GM12873 (cell line): ENCODE data around the gene FERD3L.

Experiments used
- TF ChIP-seq, protein P1 (sequence below): IDR thresholded peaks from 2 replicates; pipeline ENCODE4 v1.5.1; 2012; ENCODE audit warnings: low read depth, mild to moderate bottlenecking, moderate library complexity, low read length, control low read depth; ENCODE audit not compliant: insufficient read depth; ENCODE audit errors: missing control alignments

Gene FERD3L, protein sequence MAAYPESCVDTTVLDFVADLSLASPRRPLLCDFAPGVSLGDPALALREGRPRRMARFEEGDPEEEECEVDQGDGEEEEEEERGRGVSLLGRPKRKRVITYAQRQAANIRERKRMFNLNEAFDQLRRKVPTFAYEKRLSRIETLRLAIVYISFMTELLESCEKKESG

DNA sequence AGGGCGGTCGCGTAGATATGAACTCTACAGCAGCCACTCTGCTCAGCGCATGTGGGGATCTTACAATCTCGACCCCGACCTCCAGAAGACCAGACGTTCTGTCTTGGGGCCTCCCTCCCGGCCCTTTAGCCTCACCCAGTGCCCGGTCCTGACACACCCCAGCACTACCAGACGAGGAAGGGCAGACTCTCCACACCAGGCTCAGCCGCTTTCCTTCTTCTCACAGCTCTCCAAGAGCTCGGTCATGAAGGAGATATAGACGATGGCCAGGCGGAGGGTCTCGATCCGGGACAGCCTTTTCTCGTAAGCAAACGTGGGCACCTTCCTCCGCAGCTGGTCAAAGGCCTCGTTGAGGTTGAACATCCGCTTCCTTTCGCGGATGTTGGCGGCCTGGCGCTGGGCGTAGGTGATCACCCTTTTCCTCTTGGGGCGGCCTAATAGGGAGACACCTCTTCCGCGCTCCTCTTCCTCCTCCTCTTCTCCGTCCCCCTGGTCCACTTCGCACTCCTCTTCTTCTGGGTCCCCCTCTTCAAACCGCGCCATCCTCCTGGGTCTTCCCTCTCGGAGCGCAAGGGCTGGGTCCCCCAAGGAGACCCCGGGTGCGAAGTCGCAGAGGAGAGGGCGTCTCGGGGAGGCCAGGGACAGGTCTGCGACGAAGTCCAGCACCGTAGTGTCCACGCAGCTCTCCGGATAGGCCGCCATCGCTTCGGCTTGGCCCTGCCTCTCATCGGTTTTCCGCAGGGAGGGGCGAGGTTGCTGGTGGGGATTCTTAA is at the start of gene FERD3L:
Gene FERD3L, minus strand, starts transcription at position 761 of the 773 bp plus-strand sequence. Its CDS starts 59 bp downstream, at position 702.
- TF ChIP-seq, protein P1, sequence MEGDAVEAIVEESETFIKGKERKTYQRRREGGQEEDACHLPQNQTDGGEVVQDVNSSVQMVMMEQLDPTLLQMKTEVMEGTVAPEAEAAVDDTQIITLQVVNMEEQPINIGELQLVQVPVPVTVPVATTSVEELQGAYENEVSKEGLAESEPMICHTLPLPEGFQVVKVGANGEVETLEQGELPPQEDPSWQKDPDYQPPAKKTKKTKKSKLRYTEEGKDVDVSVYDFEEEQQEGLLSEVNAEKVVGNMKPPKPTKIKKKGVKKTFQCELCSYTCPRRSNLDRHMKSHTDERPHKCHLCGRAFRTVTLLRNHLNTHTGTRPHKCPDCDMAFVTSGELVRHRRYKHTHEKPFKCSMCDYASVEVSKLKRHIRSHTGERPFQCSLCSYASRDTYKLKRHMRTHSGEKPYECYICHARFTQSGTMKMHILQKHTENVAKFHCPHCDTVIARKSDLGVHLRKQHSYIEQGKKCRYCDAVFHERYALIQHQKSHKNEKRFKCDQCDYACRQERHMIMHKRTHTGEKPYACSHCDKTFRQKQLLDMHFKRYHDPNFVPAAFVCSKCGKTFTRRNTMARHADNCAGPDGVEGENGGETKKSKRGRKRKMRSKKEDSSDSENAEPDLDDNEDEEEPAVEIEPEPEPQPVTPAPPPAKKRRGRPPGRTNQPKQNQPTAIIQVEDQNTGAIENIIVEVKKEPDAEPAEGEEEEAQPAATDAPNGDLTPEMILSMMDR, result no peak

DNA sequence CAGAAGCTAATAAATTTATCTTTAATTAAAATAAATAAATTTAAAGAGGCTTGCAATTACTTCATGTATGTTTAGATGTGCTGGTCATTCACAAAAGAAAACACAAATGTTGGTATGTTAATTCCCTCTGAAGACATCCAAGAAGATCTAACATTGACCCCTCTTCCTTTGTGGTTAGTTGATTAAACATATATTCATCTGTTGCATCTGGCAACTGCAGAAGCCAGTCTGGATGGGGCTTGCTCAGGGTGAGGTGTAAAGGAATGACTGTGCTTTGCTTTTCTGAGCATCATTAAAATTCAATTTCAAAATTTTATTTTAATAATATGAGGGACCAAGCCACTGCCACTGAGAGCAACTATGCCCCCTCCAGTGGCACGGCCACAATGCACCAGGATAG is 36.4 kb upstream of the FERD3L start:
- TF ChIP-seq, protein P1, result no peak

DNA sequence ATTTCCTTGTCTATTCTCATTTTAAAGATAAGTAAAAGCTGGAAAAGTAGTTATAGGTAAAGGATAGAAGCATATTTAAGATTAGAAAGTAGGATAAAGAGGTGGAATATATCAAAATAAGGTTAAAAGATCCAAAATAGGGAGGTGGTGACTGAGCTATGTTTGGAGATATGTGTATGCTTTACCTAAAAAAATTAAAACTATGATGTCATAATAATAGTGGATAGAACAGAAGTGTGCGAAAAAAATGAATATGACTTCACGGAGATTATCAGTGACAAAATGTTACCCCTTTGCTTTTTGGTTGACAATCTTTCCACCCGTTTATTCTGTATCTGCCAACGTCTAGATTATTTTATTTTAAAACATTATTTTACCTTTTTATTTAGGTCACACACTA is 33.4 kb upstream of the FERD3L start:
- TF ChIP-seq, protein P1, result no peak

DNA sequence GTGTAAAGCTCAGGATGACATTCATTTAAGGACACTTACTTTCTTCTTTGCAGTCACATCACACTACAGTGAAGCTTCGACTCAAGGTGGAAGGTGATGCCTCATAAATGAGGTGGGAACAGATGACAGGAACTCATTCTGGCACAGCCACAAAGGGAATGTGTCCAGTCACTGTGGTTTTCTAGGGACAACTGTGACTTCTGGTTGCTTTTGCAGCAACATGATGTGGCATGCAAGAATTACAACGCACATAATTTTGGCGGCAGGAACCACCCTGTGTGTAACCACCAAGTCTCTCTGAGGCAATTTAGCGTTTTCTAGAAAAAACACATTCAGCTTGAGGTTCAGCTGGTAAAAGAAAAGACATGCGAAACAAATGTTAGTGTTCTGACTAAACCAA is 32.0 kb upstream of the FERD3L start:
- TF ChIP-seq, protein P1, result no peak

DNA sequence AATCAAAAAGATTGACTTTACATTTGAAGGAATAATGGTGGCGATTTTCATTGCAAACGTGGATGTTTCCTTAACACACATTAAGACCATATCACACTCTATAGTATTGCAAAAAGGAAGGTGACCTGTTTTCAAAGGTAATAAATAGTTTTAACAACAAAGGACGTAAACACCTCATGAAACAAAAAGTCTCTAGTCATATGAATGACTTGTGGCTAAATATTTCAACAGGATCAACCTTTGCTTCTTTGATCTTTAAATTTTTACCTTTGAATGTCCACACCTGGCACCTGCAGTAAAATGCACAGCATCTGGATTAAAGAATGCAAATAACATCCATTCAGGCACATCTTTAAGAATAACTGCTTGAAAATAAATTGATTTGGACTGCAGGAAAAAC is 30.0 kb upstream of the FERD3L start:
- TF ChIP-seq, protein P1, result no peak

DNA sequence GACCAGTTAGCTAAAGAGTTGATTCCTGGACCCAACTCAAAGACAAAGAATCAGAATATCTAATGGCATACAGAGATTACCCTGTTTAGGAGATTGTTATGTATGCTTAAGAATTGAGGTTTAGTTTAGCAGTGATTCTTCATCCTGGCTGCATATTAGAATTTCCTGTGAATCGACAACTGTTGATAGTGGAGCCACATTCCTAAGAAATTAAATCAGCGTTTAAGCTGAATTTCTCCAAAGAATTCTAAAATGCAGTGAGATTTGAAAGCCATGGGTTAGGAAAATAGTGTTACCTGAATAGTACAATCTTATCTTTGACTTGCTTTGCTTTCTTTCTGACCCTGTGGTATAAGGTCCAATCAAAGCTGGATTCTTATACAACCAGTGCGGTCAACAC is 16.4 kb upstream of the FERD3L start:
- TF ChIP-seq, protein P1, result no peak

DNA sequence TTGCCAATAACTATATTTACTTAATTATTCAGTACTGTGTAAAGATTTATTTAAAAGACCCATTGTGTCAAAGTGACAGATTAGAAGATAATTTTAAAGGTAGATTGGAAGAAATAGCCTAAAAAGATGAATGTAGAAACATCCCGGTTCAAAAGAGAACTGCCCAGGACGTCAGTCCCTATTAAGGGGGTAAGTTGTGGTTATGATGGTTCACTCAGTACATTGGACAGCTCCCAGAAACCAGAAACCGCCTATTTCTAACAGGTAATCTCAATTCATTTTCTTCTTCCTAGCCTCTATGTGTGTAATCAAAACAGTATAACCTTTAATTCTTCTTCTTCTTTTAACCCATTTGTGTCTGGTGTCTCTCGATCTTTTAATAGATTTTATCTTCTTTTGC is 1.5 kb upstream of the FERD3L start:
- TF ChIP-seq, protein P1, result no peak
